GM18867 (cell line): ENCODE data around the gene PISD.
"Not testable (repeated sequence)": the region's sequence is repeated elsewhere in the genome, so short reads cannot be mapped to it uniquely, and the experiment has no call there.

Experiments
- ATAC-seq: cut with Tn5 transposase; IDR thresholded peaks from one replicate; pipeline ENCODE4 v1.9.1; 2021; ENCODE audit warnings: mild to moderate bottlenecking, moderate library complexity; ENCODE audit not compliant: unreplicated experiment

Gene PISD

DNA sequence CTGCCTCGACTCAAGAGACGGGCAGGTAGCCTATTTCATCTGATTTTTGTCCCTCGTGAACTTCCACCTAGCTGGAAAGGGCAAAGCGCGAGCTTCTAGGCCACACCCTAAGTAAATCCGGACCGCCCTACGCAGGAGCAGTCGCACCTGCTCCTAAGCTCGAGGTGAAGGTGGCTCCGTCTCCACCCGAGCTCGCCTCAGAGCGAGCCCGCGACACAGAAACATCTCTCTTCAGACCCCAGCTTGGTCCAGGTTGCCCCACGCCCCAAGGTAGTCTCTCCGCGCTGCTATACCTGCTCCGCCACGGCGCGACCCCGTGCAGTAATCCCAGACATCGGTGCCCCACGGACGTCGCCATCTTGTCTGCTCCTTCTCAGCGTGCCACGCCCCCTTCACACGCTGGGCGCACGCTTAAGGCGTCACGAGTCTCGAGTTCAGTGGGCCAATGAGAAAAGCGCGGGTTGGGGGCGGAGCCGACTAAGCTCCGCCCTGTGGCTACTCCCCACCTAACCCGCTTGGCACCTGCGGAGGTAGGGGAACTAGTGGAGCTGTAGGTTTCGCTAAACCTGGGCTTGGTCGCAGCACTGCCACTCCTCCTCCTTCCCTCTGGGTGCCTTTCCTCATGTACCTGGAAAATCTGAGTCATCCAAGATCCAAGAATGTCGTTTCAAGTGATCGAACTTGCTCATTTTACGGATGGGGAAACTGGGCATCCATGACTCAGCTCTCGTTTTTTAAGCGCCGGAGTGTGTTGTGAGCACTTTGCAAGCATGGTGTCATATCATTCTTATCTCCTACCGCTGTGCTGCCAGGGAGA, at the start of gene PISD:
Gene PISD (minus strand): TSS at position 365 of the 817 bp plus-strand sequence. CDS start 7 bp downstream, at position 358.
- peak; percentile 82 for ATAC-seq

DNA sequence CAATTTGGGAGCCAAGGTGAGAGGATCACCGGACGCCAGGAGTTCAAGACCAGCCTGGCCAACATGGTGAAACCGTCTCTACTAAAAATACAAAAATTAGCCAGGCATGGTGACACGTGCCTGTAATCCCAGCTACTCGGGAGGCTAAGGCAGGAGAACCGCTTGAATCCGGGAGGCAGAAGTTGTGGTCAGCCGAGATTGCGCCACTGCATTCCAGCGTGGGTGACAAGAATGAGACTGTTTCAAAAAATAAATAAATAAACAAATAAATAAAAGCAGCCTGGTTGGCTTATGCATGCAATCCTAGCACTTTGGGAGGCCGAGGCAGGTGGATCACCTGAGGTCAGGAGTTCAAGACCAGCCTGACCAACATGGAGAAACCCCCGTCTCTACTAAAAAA, 49.2 kb upstream of the PISD start:
- ATAC-seq: not testable (repeated sequence)

DNA sequence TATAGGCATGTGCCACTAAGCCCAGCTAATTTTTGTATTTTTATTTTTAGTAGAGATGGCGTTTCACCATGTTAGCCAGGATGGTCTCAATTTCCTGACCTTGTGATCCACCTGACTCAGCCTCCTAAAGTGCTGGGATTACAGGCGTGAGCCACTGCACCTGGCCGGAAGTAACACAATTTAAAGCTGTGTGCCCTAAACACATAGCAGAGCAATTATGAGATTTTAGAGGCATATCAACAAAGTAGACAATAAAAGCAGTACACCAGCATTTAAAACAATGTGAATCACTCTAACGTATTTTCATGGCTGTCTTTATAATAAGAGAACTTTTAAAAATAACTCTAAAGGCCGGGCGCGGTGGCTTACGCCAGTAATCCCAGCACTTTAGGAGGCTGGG, 45.5 kb upstream of the PISD start:
- no peak for ATAC-seq

DNA sequence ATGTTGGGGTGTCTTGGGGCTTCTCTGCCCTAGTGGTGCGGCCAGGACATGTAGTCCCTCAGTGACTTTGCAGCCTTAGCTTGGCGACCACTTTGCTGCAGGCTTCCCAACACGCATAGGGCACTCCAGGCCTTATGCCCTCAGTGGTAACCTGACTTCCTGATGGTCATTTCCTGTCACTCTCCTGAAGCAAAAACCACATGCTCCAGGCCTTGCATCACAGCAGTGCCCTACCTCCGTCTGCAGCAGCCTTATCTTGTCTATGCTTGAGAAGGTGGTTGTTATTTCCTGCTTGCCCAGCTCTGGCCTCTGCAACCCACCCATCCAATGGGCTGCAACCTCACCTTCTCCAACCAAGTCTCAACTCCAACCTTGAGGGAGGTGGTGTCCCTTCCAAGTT, 33.4 kb upstream of the PISD start:
- no peak for ATAC-seq

DNA sequence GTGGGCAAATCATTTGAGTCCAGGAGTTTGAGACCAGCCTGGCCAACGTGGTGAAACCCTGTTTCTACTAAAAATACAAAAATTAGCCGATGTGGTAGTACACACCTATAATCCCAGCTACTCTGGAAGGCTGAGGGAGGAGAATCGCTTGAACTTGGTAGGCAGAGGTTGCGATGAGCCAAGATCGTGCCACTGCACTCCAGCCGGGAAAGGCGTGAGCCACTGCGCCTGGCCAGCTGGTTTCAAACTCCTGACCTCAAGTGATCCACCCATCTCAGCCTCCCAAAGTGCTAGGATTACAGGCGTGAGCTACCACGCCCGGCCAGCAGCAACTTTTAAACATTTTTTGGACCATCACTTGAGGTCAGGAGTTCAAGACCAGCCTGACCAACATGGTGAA, 32.0 kb upstream of the PISD start:
- not testable (repeated sequence) for ATAC-seq

DNA sequence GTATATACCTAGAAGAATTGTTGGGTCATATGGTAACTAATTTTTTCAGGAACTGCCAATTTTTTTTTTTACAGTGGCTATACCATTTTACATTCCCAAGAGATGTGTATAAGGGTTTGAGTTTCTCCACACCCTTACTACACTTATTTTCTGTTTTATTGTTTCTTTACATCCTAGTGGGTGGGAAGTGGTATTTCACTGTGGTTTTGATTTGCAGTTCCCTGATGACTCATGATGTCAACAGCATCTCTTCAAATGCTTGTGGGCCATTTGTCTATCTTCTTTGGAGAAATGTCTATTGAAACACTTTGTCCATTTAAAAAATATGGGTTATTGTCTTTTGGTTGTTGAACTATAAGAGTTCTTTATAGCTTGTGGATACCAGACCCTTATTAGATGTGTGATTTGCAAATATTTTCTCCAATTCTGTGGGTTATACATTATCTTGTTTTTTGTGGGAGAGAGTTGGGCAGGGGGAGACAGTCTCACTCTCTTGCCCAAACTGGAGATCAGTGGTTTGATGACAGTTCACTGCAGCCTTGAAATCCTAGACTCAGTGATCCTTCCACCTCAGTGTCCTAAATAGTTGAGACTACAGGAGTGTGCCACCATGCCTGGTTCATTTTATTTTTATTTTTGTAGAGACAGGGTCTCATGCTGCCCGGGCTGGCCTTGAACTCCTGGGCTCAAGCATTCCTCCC, 30.3 kb upstream of the PISD start:
- ATAC-seq: no peak

DNA sequence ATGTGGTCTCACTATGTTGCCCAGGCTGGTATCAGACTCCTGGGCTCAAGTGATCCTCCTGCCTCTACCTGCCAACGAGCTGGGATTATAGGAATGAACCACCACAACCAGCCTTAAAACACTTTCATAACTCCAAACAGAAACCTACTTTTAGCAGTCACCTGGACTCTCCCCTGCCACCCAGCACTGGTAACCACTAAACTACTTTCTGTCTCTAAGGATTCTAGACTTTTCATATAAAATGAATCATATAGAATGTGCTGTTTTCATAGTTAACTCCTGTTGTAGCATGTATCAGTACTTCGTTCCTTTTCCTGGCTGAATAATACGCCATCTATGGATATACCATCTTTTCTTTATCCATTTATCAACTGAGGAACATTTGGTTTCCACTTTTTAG, 29.4 kb upstream of the PISD start:
- ATAC-seq: no peak

DNA sequence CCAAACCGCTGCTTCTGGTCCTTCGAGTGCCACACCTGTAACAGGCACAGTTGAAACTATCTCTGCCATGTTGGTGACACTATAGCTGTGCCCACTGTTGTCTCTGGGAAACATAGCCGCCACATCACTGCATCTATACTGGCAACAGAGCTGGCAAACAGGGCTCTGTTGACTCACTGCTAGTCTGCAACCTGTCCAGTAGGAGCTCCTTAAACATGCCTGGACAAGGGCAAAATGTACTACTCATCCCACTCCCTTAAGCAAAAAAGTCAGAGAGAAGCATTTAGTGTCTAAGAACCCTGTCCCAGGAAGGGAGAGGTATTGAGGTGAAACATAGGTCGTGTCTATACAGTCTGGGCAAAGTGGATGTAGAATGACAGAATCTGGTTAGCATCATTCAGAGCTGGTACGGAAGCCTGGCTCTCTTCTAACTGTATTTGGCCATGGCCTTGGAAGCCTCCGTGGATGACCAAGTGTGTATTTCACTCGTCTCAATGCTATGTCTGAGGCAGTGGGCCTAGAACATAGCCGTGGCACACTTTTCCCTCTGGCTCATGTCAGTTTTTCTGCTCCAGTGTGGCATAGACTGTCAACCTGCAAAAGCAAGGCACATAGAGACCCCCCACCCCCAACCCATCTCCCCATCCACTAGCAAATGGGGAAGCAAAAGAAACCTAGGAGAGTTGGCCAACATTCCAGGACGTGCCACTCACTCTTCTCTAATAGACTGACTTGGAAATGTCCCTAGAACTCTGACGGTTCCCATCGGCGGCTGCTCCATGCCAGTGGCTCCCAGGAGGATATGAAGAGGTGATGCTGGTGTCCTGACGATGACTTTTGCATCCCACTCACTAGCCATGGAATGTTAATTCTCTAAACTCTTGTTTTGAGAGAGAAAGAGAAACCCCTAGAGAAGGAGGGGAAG, 21.4 kb upstream of the PISD start:
- ATAC-seq: no peak

DNA sequence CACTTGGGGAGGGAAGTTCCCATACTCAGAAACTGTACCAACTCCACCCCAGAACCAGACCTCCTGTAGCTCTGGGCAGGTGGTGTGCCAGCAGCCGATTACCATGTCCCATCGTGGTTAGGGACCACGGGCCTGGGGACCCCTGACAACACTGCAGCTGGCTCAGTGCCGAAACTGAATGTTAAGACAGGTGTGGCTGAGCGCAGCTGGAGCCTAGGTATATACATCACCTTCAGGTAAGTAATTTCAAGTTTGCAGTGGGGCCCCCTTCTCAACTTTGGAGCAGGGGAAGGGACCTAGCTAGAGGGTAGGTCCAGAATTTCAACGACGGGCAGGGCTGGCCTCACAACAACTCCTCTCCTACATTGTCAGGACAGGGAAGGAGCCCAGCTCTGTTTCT, 20.7 kb upstream of the PISD start:
- no peak for ATAC-seq

DNA sequence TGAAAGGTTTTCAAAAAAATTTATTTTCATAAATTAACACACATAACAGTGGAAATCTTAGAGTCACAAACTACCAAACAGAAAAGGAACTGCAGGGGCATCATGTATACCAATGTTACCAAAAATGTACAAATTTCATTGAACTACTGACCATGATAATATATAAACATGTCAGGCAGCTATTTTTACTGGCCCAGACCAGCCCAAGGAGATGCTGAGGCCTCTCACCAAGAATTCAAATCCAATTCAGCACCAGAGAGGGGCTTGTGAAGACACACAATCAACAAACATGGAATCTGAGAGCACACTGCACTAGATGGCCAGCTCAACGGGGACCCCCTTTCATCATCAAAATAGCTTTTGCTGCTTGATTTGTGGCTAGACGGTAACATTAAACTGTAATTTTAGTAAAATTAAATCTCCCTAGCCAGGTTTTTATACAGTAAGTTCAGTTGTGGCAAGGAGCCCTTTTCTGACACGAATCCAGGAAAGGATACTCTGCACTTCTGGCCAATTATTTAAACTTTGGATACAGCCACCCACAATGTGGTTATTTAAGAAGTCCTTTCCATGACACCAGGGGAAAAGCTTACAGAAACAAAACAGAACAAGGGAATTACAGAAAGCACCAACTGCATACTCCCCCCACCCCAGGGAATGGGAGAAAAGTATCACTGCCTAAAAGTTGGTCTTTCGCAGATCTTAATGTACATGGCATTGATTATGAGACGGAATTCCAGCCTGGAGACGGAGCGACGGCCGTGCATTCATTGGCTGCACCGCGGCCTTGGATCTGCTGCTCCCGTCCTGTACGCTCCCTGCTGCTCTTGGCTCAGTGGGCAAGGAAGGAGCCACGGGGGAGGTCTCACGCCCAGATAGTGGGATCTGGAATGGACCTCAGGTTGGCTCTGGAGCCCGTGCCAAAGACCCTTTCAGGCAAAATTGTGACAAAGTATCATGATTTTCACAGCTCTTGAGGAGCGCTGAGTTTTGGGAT, 19.6 kb upstream of the PISD start:
- ATAC-seq: no peak

DNA sequence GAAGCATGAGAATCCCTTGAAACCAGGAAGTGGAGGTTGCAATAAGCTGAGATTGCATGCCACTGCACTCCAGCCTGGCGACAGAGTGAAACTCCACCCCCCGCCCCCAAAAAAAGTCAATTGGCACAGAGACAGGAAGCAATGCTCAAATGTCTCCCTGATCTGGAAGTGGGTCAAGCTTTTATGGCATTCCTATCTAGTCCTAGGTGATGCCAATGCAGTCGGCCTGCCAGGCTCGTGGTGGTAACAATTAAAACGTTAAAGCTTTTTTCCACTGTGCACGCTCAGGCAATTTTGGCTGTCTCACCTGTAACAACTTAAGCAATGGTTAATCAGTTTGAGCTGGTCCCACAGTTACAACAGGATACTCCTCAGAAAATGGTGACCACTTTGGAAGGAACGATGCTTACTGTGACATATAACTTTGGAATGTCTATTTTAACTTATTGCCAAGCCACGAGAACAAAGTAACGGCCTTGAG, 18.9 kb upstream of the PISD start:
- ATAC-seq: no peak

DNA sequence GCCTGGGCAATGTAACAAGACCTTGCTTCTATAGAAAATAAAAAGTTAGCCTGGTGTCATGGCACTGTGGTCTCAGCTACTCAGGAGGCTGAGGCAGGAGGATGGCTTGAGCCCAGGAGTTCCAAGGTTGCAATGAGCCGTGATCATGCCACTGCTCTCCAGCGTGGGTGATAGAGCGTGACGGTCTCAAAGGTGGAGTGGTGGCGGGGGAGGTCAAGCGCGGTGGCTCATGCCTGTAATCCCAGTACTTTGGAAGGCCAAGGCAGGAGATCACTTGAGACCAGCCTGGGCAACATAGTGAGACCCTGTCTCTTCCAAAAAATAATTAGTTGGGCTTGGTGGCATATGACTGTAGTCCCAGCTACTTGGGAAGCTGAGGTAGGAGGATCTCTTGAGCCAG, 16.7 kb upstream of the PISD start:
- no peak for ATAC-seq

DNA sequence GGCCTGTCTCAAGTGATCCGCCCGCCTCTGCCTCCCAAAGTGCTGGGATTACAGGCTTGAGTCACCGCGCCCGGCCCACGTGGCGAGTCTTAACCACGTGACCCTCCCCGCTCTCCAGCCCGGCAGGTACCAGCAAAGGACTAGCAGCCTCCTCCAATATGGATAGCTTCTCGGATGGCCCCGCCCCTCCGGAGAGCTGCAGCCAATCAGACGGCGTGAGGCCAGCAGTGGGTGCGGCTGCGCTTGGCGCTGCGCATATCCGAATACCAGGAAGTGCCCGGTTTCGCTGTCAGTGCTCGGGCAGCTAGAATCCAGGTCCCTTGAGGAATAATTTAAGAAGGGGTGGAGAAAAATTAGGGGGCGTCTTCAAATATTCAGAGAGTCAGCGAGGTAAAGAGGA, 14.7 kb upstream of the PISD start:
- peak; percentile 81 for ATAC-seq

DNA sequence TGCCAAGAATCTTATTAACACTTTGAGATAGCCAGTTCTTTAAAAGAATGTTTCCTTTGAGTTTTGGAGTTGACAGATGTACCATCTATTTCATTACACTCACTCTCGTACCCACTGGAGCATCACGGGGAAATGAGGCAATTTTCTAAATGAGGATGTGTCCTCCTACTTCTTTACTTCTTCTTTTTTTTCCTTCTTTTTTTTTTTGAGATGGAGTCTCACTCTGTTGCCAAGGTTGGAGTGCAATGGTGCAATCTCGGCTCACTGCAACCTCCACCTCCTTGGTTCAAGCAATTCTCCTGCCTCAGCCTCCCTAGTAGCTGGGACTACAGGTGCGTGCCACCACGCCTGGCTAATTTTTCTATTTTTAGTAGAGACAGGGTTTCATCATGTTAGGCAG, 12.2 kb upstream of the PISD start:
- ATAC-seq: not testable (repeated sequence)

DNA sequence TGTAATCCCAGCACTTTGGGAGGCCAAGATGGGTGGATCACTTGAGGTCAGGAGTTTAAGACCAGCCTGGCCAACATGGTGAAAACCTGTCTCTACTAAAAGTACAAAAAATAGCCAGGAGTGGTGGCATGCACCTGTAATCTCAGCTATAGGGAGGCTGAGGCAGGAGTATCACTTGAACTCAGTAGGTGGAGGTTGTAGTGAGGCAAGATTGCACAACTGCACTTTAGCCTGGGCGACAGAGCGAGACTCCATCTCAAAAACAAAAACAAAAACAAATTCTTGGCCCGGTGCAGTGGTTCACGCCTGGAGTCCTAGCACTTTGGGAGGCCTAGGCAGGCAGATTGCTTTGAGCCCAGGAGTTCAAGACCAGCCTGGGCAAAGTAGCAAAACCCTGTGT, 6.8 kb upstream of the PISD start:
- not testable (repeated sequence) for ATAC-seq

DNA sequence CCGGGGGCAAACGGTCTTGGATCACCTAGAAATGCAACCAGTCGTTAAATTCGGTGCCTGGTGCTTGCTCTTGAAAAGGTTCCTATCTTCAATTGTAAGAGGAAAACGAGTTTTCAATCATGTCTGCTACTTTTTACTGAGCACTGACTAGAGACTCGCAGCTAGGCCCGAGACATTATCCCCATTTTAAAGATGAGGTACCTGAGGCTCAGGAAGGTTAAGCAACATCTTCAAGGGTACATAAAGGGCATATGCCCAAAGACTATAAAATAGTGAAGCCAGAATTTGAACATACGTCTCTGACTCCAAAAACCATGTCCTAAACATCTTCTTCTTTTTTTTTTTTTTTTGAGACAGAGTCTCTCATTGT, 638 bp upstream of the PISD start:
- ATAC-seq: no peak

DNA sequence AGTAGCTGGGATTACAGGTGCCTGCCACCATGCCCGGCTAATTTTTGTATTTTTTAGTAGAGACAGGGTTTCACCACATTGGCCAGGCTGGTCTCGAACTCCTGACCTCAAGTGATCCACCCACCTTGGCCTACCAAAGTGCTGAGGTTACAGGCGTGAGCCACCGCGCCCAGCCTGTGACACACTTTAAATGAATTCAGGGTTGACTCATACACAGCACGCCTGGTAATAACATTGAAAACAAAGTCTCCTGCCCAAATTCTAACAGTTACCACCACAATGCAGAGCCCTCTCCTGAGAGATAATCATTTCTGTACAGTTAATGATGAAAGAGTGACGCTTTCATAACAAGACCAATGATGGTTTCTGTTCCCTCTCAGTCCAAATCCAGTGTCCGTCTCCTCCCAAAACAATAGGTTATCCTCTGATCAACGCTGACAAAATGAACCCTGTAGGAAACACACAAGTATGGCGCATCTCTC, 1.1 kb downstream of the PISD start:
- ATAC-seq: peak; percentile 20

DNA sequence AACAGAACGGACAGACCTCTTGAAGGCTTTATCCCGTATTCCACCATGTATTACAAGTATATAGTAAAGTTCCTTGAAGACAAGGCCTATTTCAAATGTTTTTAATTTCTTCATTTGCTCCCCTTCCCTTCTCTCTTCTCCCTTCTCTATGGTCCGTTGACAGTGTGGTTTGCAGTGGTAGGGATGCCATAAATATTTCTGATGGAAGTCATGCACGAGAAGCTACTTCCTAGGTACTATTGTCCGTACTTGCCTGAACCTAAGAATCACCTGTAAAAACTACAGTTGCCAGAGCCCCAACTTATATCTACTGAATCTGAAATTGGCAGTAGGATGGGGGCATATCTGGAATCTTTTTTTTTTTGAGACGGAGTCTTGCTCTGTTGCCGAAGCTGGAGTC, 2.8 kb downstream of the PISD start:
- ATAC-seq: no peak

DNA sequence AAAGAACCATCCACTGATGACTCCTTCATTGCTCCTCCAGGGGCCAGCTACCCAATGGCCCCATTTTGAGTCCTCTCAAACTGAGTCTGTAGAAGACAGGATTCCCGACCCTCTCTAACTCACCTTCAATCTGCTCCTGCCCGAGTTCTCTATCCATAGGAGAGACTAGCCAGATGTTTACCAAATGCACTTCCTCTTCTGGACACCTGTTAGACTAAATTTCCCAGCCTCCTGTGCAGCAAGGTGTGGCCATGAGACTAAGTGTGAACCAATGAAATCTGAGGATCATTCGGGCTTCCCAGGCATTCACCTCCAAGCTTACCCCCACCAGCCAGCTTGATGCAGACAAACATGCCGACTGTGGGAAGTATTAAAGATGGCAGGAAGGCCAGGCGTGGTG, 7.6 kb downstream of the PISD start:
- ATAC-seq: no peak

DNA sequence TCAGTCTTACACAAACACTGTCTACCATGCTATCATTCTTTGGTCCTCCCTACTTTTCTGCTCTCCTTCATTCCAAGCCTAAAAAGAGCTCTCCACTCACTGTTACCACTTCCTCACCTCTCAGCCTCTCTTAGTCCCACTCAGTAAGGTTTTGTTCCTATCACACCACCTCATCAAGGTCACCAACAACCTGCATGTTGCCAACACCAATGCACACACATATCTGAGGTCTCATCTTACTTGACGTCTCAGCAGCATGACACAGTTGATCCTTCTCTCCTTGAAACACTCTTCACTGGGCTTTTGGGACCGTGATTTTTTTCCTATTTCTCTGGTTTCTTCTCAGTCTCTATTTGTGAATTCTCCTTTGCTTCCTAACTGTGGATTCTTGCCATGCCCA, 8.1 kb downstream of the PISD start:
- ATAC-seq: no peak
